HG03045 (cell line): ENCODE data around the gene RCAN3.
"Not testable (repeated sequence)": the region's sequence is repeated elsewhere in the genome, so short reads cannot be mapped to it uniquely, and the experiment has no call there.

Source experiments
- ATAC-seq: cut with Tn5 transposase; IDR thresholded peaks from one replicate; pipeline ENCODE4 v1.9.1; 2021; ENCODE audit warnings: mild to moderate bottlenecking, moderate library complexity; ENCODE audit not compliant: unreplicated experiment

The RCAN3 gene

DNA sequence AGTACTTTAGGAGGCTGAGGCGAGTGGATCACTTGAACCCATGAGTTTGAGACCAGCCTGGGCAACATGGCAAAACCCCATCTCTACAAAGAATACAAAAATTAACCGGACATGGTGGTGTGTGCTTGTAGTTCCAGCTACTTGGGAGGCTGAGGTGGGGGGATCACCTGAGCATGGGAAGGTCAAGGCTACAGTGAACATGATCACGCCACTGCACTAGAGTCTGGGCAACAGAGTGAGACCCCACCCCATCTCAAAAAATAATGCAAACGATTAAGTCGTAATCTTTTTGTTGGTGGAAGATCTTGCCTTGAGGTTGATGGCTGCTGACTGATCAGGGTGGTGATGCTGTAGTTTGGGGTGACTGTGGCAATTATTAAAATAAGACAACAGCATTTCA is 6.3 kb downstream of the RCAN3 start:
- ATAC-seq: no peak

DNA sequence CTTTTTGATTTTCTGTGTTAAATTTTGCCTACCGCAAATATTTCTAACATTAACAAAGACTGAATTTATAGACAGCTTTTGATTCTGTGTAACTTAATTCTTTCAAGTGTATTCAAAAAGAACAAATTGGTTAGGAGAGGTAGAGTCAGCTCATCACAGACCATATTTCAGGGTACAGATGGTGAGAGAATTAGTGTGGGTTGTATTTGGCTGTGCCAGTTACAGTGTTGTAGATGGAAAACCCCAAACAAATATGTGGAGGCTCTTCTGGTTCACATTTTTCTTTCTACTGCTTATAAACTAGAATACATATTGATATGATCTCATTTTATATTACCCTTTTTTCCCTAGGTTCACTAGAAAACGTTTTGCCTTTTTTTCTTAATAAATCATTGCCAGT is 11.1 kb downstream of the RCAN3 start:
- ATAC-seq: no peak

DNA sequence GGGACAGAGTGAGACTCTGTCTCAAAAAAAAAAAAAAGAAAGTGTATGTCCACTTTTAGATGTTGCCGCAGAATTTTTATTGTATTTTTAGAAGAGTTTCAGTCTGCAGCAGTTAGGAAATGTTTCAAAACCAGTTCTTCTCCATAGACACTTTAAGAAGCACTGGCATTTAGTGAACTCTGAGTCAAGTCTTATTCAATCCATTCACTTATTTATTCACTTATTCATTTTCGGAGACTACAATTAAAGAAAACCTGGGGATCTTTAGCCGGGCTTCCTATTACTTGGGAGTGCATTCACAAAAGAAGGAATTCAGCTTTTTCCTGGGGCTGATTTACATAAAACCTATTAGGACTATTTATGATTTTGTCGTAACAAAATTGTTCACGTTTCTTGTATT is 12.3 kb downstream of the RCAN3 start:
- no peak for ATAC-seq

DNA sequence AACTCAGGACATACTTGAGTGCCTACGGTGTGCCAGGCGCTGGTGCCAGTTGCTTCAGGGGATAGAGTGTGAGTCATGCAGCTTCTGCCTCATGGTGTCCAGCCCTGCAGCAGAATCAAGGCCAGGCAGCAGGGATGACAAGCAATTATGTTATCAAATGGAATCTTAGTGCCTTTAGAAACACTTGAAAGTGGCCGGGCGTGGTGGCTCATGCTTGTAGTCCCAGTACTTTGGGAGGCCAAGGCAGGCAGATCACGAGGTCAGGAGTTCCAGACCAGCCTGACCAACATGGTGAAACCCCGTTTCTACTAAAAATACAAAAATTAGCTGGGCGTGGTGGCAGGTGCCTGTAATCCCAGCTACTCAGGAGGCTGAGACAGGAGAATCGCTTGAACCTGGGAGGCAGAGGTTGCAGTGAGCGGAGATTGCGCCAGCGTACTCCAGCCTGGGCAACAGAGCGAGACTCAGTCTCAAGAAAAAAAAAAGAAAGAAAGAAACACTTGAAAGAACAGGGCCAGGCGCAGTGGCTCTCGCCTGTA is 13.1 kb downstream of the RCAN3 start:
- not testable (repeated sequence) for ATAC-seq

DNA sequence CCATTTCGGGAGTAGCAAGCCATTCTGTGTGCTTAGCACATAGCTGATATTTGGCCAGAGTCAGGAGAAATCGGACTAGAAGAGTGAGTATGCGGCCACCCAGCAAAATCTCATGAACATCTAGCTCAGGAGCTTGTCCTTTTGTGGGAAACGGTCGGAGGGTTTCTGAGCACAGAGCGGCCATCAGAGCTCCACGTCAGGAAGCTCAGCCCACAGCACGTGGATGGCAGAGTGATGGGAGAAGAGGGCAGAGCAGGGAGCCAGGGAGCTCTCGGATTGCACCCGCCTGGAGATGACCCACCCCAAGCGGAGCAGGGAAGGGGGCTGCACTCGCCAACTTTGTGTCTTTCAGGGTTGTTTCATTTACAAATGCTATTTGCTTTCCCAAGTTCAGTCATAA is 13.9 kb downstream of the RCAN3 start:
- ATAC-seq: no peak

DNA sequence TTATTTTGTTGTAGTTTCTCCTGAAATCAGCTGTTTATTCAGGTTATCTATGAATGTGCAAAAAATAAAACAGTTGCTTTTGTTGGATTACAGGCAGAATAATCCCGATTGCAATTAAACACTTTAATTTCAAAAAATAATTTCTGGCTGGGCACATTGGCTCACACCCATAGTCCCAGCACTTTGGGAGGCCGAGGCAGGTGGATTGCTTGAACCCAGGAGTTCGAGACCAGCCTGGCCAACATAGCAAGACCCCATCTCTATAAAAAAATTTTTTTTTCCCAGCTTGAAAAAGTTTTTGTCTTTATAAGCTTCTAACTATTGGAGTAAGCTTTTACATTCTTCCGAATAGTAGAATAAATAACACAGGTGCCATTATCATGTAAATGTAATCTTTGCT is 15.3 kb downstream of the RCAN3 start:
- no peak for ATAC-seq

DNA sequence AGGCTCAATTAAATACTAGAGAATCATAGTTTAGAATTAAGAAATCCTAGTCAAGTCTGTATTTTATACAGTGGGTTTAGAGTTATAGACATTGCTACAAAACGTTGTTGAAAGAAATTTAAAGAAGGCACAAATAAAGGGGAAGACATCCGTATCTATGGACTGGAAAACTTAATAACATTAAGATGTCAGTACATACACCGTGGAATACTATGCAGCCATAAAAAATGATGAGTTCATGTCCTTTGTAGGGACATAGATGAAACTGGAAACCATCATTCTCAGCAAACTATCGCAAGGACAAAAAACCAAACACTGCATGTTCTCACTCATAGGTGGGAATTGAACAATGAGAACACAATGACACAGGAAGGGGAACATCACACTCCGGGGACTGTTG is 17.6 kb downstream of the RCAN3 start:
- not testable (repeated sequence) for ATAC-seq

DNA sequence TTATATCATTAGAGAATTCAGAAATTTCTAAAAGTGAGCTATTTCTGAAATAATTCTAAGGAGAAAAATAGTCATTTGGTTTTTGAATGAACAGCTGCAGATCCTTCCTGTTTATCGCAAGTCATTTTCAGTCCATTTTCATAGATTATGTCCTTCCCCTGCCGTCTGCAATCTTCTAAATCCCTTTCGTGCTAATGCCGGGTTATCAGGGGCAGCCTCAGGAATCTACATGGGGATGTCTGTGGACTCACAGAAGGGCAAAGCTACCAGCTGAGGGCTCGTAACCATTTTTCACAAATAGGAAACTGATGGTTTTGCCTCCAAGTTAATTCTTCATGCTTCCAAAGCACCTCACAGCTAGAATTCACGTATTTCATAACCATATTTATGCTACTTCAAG is 23.0 kb downstream of the RCAN3 start:
- no peak for ATAC-seq

DNA sequence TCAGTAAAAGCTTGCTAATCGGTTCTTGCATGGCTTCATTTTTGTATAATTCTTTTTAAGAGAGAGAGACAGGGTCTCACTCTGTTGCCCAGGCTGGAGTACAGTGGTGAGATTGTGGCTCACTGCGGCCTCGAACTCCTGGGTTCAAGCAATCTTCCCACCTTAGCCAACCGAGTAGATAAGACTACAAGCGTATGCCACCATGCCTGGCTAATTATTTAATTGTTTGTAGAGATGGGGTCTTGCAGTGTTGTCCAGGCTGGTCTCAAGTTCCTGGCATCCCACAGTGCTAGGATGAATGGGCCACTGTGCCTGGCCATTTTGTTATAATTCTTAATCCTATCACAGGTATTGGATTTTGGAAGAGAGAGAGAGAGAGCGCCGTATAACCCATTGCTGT is 23.4 kb downstream of the RCAN3 start:
- ATAC-seq: no peak

DNA sequence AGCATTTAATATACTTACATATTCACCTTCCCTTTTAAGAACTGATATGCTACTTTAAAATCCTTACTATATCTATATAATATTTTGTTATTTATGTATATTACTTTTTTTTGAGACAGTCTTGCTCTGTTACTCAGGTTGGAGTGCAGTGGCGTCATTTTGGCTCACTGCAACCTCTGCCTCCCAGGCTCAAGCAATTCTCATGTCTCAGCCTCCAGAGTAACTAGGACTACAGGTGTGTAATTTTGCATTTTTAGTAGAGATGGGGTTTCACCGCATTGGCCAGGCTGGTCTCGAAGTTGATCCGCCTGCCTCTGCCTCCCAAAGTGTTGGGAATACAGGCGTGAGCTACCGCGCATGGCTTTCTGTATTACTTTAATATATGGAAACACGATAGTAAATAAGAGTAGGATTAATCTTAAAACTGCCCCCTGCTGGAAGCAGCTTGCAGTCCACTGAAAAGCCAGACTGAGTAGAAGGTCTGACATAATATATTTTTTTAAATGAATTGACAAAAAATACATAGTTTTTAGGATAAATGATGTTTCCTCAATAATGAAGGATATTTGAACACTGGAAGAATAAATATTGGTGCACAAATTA is 24.4 kb downstream of the RCAN3 start:
- no peak for ATAC-seq

DNA sequence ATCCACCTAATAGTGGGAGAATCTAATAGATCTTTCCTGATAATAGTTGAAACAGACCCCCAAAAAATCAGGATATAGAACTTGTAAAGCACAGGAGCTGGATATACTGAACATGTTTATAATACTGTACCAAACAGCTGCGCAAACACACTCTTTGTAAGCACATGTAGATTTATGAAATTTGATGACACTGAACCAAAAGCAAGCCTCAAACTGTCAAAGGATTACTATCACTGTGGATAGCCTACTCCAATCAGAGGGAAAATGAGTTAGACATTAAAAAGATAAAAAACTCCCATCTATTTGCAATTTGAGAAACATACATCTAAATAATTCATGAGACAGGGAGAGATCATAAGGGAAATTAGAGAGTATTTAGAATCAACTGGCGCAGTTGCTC is 26.1 kb downstream of the RCAN3 start:
- no peak for ATAC-seq

DNA sequence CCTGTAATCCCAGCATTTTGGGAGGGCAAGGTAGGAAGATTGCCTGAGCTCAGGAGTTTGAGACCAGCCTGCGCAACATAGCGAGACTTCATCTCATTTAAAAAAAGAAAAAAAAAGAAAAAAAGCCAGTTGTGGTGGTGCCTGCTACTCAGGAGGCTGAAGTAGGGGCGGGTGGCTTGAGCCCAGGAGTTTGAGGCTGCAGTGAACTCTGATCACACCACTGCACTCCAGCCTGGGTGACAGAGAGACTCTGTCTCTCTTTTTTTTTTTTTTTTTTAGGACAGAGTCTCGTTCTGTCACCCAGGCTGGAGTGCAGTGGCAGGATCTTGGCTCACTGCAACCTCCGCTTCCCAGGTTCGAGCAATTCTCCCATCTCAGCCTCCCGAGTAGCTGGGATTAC is 26.7 kb downstream of the RCAN3 start:
- ATAC-seq: not testable (repeated sequence)

DNA sequence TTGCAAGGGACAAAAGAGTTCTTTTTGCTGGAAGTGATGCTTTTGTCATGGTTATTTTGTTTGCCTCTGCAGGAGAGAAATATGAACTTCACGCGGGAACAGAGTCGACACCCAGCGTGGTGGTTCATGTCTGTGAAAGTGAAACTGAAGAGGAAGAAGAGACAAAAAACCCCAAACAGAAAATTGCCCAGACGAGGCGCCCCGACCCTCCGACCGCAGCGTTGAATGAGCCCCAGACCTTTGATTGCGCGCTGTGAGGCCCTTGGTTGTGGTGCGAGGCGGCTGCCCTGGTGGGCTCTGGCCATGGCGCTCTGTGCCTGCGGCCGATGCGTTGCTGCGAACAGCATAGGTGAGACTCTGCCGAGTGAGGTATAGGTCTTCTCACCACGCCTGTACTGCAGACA is 32.4 kb downstream of the RCAN3 start:
- no peak for ATAC-seq

DNA sequence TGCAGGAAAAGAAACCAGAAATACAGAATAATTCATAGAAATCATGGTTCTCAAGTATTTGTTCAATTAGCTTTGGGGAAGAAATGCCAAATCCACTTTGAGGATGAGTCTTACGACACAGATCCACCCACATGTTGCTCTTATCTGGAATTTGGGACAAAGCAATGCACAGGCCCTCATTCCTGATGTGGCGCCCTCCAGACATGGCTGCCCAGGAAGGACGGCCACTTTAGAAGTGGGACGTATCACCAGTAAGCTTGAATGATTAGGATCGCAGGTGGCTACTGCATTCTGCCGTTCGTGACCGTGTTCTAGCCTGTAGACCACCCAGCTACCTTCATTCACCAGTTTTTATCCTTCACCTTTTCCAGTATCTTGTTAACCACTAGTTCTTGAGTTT is 33.1 kb downstream of the RCAN3 start:
- no peak for ATAC-seq

DNA sequence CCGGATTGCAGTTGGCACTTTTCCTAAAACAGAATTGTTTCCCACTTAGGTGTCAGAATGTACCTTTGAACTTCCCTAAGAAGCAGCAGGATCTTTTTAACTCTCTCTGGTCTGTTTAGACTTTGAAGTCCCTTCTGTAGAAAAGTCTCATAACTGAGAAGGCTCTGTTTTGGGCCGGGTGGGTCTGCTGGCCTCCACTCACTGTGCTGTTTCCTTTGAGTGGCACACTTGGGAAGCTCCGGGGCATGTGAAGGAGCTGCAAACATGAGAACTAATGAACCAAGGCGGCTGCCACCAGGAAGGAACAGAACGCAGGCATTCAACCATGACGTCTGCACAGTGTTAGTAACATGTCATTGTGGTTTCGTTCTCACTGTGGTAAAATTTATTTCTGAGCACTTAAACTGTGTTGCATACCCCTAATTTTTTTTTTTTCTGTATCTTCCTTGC is 33.8 kb downstream of the RCAN3 start:
- peak; percentile 69 for ATAC-seq

DNA sequence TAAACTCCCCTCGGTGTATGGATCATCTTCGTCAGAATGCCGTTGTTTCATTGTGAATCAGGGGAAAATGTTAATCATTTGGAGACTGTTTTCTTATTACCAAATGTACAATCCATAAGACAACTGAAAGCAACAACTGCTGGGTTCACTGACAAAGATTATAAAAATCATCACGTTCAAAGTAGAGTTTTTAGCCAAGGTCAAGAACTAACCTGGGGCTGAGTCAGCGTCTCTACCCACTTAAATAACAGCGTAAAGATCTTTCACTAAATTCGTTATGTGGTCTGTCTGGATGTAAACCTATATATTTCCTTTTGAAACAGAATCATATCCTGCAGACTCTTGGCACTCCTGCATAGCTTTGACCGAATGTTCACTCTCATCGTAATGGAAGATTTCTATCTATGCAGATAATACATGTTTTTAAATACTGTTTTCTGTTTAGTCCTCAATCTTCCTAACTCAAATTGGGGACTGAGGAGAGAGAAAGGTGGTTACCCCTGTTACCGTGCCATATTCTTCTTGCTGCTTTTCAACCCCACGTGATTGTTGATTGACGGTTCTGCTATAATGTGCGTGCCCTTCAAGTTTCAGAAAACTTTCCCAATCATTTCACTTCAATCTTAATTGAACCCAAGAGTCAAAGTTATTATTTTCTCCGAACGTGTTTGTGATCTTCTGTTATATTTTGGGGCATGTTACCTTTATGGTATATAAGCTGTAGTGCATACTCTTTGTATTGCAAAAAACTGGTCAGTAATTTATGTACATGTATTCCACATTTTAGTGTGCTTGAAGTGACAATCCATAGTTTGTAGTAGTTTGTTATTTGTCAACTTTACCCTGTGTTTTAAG is 37.6 kb downstream of the RCAN3 start:
- ATAC-seq: no peak

DNA sequence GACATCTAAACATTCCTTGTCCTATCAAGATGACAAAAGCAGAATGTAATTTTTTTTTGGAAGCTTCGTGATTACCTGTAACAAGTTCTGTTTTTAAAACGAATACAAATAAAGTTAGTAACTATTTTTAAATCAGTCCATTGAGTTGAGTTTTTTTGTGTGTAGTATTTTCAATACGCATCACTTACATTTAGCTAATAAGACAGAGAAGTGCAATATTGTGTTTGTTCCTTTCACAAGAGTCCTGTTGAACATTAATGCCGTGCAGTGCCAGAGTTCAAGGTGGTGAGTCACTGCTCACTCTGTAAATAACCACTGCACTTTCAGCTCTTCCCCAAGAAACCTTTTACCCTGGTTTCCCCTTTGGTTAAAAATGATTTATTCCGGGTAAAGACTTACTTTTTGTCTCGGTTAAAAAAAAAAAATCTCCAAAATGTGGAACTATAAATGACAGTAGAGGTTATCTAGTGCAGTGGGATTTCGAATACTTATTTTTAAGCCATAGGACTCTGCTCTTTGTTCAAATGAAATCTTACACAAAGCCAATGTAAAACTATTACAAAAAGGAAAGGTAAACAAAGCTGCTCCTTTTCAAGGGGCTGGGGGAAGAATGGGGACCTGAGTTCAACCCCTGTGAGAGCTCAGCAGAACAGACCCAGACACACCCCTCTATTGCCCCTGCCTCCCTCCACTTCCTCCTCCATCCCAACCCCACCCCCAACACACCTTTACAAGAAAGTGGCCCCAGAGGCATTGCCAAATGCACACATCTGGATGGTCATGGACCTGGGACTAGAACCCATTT is 38.5 kb downstream of the RCAN3 start:
- no peak for ATAC-seq

DNA sequence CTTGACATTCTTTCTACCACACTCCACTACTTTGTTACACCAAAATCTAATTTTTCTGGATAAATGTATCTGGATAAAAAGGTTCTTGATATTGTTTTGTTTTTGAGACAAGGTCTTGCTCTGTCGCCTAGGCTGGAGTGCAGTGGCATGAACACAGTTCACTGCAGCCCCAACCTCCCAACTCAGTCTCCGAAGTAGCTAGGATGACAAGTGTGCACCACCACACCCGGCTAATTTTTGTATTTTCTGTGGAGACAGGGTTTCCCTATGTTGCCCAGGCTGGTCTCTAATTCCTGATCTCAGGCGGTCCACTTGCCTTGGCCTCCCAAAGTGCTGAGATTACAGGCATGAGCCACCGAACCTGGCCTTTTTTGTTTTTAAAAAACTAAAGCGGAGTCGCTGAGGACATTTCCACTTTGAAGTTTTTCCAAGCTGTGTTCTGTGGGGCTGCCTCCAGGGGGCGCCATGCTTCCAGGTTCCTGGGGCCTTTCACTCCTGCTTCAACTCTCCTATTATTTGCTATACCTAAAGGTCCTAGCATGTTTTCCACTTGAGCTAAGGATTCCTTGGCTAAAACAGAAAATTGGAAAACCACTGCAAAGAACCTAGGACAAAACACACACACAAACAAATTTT is 39.2 kb downstream of the RCAN3 start:
- ATAC-seq: no peak

DNA sequence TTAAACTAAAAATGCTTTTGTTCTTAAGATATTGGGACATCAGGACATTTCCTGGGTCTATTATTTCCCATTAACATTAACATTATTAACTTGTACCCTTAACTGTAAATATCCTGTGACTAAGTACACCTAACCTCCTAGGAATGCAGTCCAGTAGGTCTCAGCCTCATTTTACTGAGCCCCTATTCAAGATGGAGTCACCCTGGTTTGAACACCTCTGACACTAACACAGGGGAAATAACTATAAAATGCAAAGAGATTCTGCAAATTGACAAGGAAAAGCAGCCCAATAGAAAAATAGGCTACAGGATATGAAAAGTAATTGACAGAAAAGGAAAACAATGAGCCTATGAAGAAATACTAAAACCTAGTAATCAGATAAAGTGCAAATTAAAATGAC is 41.6 kb downstream of the RCAN3 start:
- no peak for ATAC-seq

DNA sequence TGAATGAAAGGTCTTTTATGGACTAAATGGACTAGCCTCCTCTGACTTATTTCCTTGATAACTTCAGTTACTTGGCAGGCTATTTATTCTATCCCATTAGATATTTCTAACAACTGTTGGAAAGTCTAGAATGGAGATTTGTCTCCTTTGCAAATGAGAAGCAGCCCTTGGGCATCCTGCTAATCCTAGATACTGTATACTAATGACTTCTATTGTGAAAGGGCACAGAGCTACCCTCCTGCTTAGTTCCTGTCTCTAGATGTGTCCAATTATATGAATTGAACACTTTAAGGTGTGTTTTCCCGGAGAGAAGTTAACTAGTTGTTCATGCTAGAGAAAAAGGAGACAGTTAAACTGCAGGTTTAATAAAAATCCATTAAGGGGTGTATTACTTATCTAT is 43.0 kb downstream of the RCAN3 start:
- no peak for ATAC-seq

DNA sequence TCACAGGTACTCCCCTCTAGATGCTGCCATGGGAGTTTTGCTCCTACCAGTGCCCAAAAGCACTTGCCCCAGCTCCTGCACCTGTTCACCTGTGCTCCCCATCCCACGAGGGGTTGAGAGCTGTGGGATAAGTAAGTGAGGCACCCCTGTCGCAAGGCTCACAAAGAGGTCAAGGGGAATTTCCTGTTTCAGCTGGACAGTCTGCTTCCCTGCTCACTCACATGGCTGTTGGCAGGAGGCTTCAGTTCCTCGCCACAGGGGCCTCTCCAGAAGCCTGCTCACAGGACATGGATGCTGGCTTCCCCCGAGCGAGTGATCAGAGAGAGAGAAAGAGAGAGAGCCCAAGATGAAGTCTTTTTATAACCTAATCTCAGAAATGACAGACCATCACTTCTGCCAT is 44.6 kb downstream of the RCAN3 start:
- no peak for ATAC-seq
